K562 (cell line): Measurements from ENCODE around the gene ADGRB3. TPM values are rescaled to one million over a fixed set of nuclear protein-coding genes. Genes with fewer than 3 reads are reported as not detected.
A peak's percentile ranks its signal among the peaks of the same experiment; 100 is the strongest.

ENCODE experiments used
- ARID1B ChIP-seq: fragments of 450-650 bp; IDR thresholded peaks from 2 replicates; pipeline ENCODE4 v1.6.1; 2016; ENCODE audit warnings: antibody characterized with exemption, mild to moderate bottlenecking, inconsistent platforms
- EGR1 ChIP-seq: fragments of 450-650 bp; conservative IDR thresholded peaks from 2 replicates; pipeline ENCODE4 v1.6.1; 2017; ENCODE audit warnings: mild to moderate bottlenecking
- FOXK1 ChIP-seq: sonication (generic); formaldehyde crosslinking; IDR thresholded peaks from 2 replicates; pipeline ENCODE4 v1.8.0; 2022; ENCODE audit warnings: missing genetic modification reagents, mild to moderate bottlenecking, borderline replicate concordance
- KLF16 ChIP-seq: IDR thresholded peaks from 2 replicates; pipeline ENCODE4 v1.6.1; 2016; ENCODE audit warnings: antibody characterized with exemption
- MECOM ChIP-seq: fragments of 250-450 bp; sonication (Bioruptor Pico); IDR thresholded peaks from 2 replicates; pipeline ENCODE4 v1.8.0; 2022; ENCODE audit warnings: inconsistent platforms
- SIN3A ChIP-seq, 2 experiments: fragments of 150-350 bp in 1 of 2; IDR thresholded peaks; 2 replicates each; pipeline ENCODE4 v1.6.1; 2011 to 2016; ENCODE audit warnings: borderline replicate concordance in 2 of 2, low read depth in 2 of 2, low read length in 2 of 2, mild to moderate bottlenecking in 2 of 2, moderate library complexity in 2 of 2; ENCODE audit not compliant: control insufficient read depth in 1 of 2
- TAL1 ChIP-seq: fragments of 450-650 bp; IDR thresholded peaks from 2 replicates; pipeline ENCODE4 v1.6.1; 2016; ENCODE audit warnings: mild to moderate bottlenecking
- ZC3H4 ChIP-seq: sonication (generic); formaldehyde crosslinking; IDR thresholded peaks from 2 replicates; pipeline ENCODE4 v1.9.0; 2021; ENCODE audit warnings: missing genetic modification reagents, borderline replicate concordance
- ZEB2 ChIP-seq: fragments of 450-650 bp; IDR thresholded peaks from 2 replicates; pipeline ENCODE4 v1.6.1; 2016
- ZNF445 ChIP-seq: fragments of 250-450 bp; sonication (Bioruptor Pico); IDR thresholded peaks from 2 replicates; pipeline ENCODE4 v1.4.0; 2020; ENCODE audit warnings: low read depth, mild to moderate bottlenecking, moderate library complexity
- ZNF668 ChIP-seq: fragments of 250-450 bp; sonication (Bioruptor Pico); IDR thresholded peaks from 2 replicates; pipeline ENCODE4 v1.8.0; 2022; ENCODE audit warnings: mild to moderate bottlenecking, inconsistent platforms
- polyA plus RNA-seq, 8 experiments: library from polyadenylated mRNA; depleted of rRNA in 4 of 8; stranded (reverse) in 5 of 8; unstranded in 3 of 8; fragments of >200 nt; fragmentation: Nextera tagmentation in 2 of 8; fragmentation: Illumina TruSeq in 1 of 8; extraction: Ambion mirVana in 2 of 8; extraction: Trizol in 1 of 8; gene quantifications; 2 replicates each; pipeline versions ENCODE4 v1.2.1 to v1.2.3, GENCODE V29; 2011 to 2014; ENCODE audit warnings: inconsistent platforms in 1 of 8, missing spikeins in 1 of 8
- total RNA-seq, 7 experiments: library from RNA; depleted of rRNA in 6 of 7; stranded (reverse); fragments of >200 nt in 6 of 7; fragmentation: Illumina TruSeq in 2 of 7; extraction: Trizol in 2 of 7; gene quantifications; 2 replicates each; pipeline versions ENCODE4 v1.2.1 to v1.2.3, GENCODE V29; 2011 to 2021; ENCODE audit warnings: low replicate concordance in 1 of 7
- TF ChIP-seq, protein P1 (sequence below): fragments of 450-650 bp; IDR thresholded peaks from 2 replicates; pipeline ENCODE4 v1.6.1; 2016; ENCODE audit warnings: low read depth
- TF ChIP-seq, protein P2 (sequence below): sonication (generic); formaldehyde crosslinking; IDR thresholded peaks from 2 replicates; pipeline ENCODE4 v1.8.1; 2022; ENCODE audit warnings: missing genetic modification reagents
- TF ChIP-seq, protein P3 (sequence below): fragments of 200-800 bp; sonication (Bioruptor generic); IDR thresholded peaks from 2 replicates; pipeline ENCODE4 v1.6.1; 2016; ENCODE audit warnings: missing genetic modification characterization, missing compliant biosample characterization

Gene ADGRB3
- total and polyA plus RNA-seq, 9 of the 15 experiments (the other 6 are each of a cell fraction or from before 2014, with no cell fraction given): 0.90 to 7.8 (median 2.4) TPM

DNA sequence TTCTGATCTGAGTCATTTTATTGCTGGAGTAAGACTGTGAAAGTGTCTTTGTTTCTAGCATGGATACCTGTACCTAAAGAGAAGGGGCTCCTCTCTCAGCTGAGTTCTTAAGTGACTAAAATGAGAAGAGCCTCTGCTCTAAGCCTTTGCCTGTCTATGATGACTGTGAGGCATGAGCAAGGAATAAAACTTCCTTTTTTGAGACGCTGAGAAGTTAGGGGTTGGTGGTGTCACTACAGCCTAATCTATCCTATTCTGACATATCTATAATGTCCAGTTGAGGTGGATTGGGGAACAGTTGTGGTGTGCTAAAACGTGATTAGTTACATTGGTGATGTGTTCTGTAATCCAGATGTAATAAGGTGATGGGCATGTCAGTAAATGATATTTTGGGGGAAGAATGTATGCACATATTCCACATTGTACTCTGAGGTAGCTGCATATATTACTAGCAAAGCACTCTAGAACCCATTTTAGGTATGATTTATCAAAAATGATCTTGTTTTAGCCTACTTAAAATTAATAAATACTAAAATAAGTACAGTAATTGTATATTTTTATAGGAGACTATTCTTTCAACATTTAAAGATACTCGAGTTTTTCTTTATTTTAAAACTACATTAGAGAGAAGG lies 18.1 kb downstream of the ADGRB3 start (continued):
- TF ChIP-seq, protein P1, sequence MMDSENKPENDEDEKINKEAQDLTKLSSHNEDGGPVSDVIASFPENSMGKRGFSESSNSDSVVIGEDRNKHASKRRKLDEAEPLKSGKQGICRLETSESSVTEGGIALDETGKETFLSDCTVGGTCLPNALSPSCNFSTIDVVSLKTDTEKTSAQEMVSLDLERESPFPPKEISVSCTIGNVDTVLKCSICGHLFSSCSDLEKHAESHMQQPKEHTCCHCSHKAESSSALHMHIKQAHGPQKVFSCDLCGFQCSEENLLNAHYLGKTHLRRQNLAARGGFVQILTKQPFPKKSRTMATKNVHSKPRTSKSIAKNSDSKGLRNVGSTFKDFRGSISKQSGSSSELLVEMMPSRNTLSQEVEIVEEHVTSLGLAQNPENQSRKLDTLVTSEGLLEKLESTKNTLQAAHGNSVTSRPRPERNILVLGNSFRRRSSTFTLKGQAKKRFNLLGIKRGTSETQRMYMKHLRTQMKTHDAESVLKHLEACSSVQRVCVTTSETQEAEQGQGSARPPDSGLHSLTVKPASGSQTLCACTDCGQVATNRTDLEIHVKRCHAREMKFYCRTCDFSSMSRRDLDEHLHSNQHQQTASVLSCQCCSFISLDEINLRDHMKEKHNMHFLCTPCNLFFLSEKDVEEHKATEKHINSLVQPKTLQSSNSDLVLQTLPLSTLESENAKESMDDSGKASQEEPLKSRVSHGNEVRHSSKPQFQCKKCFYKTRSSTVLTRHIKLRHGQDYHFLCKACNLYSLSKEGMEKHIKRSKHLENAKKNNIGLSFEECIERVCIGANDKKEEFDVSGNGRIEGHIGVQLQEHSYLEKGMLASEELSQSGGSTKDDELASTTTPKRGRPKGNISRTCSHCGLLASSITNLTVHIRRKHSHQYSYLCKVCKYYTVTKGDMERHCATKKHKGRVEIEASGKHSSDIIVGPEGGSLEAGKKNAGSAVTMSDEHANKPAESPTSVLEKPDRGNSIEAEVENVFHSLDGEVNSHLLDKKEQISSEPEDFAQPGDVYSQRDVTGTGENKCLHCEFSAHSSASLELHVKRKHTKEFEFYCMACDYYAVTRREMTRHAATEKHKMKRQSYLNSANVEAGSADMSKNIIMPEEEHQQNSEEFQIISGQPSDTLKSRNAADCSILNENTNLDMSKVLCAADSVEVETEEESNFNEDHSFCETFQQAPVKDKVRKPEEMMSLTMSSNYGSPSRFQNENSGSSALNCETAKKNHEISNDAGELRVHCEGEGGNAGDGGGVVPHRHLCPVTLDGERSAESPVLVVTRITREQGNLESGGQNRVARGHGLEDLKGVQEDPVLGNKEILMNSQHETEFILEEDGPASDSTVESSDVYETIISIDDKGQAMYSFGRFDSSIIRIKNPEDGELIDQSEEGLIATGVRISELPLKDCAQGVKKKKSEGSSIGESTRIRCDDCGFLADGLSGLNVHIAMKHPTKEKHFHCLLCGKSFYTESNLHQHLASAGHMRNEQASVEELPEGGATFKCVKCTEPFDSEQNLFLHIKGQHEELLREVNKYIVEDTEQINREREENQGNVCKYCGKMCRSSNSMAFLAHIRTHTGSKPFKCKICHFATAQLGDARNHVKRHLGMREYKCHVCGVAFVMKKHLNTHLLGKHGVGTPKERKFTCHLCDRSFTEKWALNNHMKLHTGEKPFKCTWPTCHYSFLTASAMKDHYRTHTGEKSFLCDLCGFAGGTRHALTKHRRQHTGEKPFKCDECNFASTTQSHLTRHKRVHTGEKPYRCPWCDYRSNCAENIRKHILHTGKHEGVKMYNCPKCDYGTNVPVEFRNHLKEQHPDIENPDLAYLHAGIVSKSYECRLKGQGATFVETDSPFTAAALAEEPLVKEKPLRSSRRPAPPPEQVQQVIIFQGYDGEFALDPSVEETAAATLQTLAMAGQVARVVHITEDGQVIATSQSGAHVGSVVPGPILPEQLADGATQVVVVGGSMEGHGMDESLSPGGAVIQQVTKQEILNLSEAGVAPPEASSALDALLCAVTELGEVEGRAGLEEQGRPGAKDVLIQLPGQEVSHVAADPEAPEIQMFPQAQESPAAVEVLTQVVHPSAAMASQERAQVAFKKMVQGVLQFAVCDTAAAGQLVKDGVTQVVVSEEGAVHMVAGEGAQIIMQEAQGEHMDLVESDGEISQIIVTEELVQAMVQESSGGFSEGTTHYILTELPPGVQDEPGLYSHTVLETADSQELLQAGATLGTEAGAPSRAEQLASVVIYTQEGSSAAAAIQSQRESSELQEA: no peak
- TF ChIP-seq KLF16 (peak; percentile 88), ZNF445 (CRISPR knock-in tag) (no peak), TAL1 (peak; percentile 93), SIN3A (IDR thresholded peaks at IDR 0.05; ENCODE audit: borderline replicate concordance in 2 of 2, control insufficient read depth in 1 of 2, low read depth in 2 of 2, low read length in 2 of 2) (no peak), EGR1 (no peak), ZC3H4 (CRISPR knock-in tag) (no peak), MECOM (CRISPR knock-in tag) (no peak), ZNF668 (CRISPR knock-in tag) (no peak), FOXK1 (CRISPR knock-in tag) (no peak), ARID1B (peak; percentile 96), ZEB2 (peak; percentile 27; the same call in 1 of the 2 replicates)
- TF ChIP-seq, protein P2, sequence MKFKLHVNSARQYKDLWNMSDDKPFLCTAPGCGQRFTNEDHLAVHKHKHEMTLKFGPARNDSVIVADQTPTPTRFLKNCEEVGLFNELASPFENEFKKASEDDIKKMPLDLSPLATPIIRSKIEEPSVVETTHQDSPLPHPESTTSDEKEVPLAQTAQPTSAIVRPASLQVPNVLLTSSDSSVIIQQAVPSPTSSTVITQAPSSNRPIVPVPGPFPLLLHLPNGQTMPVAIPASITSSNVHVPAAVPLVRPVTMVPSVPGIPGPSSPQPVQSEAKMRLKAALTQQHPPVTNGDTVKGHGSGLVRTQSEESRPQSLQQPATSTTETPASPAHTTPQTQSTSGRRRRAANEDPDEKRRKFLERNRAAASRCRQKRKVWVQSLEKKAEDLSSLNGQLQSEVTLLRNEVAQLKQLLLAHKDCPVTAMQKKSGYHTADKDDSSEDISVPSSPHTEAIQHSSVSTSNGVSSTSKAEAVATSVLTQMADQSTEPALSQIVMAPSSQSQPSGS (CRISPR knock-in tag): no peak
- TF ChIP-seq, protein P3, sequence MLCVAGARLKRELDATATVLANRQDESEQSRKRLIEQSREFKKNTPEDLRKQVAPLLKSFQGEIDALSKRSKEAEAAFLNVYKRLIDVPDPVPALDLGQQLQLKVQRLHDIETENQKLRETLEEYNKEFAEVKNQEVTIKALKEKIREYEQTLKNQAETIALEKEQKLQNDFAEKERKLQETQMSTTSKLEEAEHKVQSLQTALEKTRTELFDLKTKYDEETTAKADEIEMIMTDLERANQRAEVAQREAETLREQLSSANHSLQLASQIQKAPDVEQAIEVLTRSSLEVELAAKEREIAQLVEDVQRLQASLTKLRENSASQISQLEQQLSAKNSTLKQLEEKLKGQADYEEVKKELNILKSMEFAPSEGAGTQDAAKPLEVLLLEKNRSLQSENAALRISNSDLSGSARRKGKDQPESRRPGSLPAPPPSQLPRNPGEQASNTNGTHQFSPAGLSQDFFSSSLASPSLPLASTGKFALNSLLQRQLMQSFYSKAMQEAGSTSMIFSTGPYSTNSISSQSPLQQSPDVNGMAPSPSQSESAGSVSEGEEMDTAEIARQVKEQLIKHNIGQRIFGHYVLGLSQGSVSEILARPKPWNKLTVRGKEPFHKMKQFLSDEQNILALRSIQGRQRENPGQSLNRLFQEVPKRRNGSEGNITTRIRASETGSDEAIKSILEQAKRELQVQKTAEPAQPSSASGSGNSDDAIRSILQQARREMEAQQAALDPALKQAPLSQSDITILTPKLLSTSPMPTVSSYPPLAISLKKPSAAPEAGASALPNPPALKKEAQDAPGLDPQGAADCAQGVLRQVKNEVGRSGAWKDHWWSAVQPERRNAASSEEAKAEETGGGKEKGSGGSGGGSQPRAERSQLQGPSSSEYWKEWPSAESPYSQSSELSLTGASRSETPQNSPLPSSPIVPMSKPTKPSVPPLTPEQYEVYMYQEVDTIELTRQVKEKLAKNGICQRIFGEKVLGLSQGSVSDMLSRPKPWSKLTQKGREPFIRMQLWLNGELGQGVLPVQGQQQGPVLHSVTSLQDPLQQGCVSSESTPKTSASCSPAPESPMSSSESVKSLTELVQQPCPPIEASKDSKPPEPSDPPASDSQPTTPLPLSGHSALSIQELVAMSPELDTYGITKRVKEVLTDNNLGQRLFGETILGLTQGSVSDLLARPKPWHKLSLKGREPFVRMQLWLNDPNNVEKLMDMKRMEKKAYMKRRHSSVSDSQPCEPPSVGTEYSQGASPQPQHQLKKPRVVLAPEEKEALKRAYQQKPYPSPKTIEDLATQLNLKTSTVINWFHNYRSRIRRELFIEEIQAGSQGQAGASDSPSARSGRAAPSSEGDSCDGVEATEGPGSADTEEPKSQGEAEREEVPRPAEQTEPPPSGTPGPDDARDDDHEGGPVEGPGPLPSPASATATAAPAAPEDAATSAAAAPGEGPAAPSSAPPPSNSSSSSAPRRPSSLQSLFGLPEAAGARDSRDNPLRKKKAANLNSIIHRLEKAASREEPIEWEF (CRISPR knock-in tag): 0 out of 2 replicates have a peak, but pooled peaks have one; percentile 55
